CD1c-positive myeloid dendritic cell (primary cell): Measurements from ENCODE around the gene CBL.
"Not testable (repeated sequence)": the region's sequence is repeated elsewhere in the genome, so short reads cannot be mapped to it uniquely, and the experiment has no call there.

Experiments
- DNase-seq: peaks from one replicate; pipeline ENCODE4 v3.0.0-alpha.2; 2016; ENCODE audit errors: extremely low spot score

The CBL gene

GRCh38 chr11:119209186-119209585, 3.0 kb downstream of the CBL start:
- no peak for DNase-seq

- DNase-seq, result peak; percentile 16
Observed at GRCh38 chr11:119210050-119210449, 3.9 kb downstream of the CBL start.

- DNase-seq, result peak; percentile 20
Observed at GRCh38 chr11:119218141-119218878, 12.2 kb downstream of the CBL start.

- no peak for DNase-seq
Observed at GRCh38 chr11:119222308-119222707, 16.2 kb downstream of the CBL start.

- no peak for DNase-seq
Observed at GRCh38 chr11:119222891-119223290, 16.8 kb downstream of the CBL start.

GRCh38 chr11:119223856-119224255, 17.7 kb downstream of the CBL start:
- DNase-seq, result no peak

- DNase-seq, result not testable (repeated sequence)
Observed at GRCh38 chr11:119228535-119229287, 22.6 kb downstream of the CBL start.

GRCh38 chr11:119229288-119229672, 23.1 kb downstream of the CBL start:
- DNase-seq, result no peak

- DNase-seq, result no peak
Observed at GRCh38 chr11:119229741-119230140, 23.6 kb downstream of the CBL start.

GRCh38 chr11:119236490-119236889, 30.4 kb downstream of the CBL start:
- no peak for DNase-seq

- DNase-seq, result no peak
Observed at GRCh38 chr11:119236891-119237290, 30.8 kb downstream of the CBL start.

GRCh38 chr11:119237515-119237914, 31.4 kb downstream of the CBL start:
- no peak for DNase-seq

- no peak for DNase-seq
Observed at GRCh38 chr11:119248750-119249670, 42.9 kb downstream of the CBL start.

- no peak for DNase-seq
Observed at GRCh38 chr11:119249671-119250010, 43.5 kb downstream of the CBL start.

- DNase-seq, result no peak
Observed at GRCh38 chr11:119251114-119251513, 45.0 kb downstream of the CBL start.

- DNase-seq, result no peak
Observed at GRCh38 chr11:119254239-119254638, 48.1 kb downstream of the CBL start.

- DNase-seq, result no peak
Observed at GRCh38 chr11:119258180-119258579, 52.0 kb downstream of the CBL start.

- DNase-seq, result no peak
Observed at GRCh38 chr11:119258983-119259382, 52.8 kb downstream of the CBL start.

- DNase-seq, result no peak
Observed at GRCh38 chr11:119262668-119263351, 56.7 kb downstream of the CBL start.

GRCh38 chr11:119263352-119263940, 57.3 kb downstream of the CBL start:
- no peak for DNase-seq

GRCh38 chr11:119266063-119266462, 59.9 kb downstream of the CBL start:
- DNase-seq, result no peak
